GM18508 (cell line): Measurements from ENCODE around the gene ELP4.
"Not testable (repeated sequence)": the region's sequence is repeated elsewhere in the genome, so short reads cannot be mapped to it uniquely, and the experiment has no call there.

Experiments used
- ATAC-seq: cut with Tn5 transposase; IDR thresholded peaks from one replicate; pipeline ENCODE4 v1.9.1; 2021; ENCODE audit warnings: moderate number of reproducible peaks; ENCODE audit not compliant: insufficient read depth, unreplicated experiment

The ELP4 gene

GRCh38 chr11:31641477-31642062, 132.0 kb downstream of the ELP4 start:
- no peak for ATAC-seq

DNA sequence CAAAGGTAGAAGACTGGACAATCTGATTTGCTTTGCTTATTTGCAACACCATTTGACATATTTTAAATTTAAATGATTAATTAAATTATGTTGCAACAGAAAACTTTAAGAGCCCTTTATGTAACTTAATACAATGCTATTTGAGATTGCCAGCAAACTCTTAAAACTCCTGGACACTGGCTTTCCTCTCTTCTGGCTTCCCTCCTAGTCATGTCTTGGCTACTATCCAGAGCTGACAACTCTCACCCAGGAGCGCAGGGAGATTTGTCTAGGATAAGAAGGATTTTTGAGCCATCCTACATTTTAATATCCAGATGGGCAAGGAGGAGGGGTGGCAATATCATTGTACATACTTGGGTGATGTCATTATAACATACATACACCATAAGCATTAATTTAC, 134.3 kb downstream of the ELP4 start:
- no peak for ATAC-seq

DNA sequence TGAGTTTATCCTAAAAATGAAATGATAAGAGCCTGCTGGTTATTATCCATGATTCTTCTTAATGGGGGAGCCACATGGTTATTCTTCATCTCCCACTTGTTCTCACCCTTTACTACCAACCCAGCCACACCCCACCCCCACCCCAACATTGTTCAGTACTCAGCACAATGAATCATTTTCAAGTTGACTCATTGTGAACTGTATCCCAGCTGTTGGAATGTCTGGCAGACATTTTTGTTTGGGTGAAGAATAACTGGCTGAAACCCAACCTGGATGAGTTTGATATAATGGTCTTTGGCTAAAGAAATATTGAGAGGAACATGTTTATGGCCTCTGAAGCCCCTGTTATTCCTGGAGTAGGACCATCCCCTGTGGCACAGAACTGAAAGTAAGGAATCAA, 136.2 kb downstream of the ELP4 start:
- ATAC-seq: no peak

GRCh38 chr11:31646216-31646615, 136.6 kb downstream of the ELP4 start:
- ATAC-seq: no peak

DNA sequence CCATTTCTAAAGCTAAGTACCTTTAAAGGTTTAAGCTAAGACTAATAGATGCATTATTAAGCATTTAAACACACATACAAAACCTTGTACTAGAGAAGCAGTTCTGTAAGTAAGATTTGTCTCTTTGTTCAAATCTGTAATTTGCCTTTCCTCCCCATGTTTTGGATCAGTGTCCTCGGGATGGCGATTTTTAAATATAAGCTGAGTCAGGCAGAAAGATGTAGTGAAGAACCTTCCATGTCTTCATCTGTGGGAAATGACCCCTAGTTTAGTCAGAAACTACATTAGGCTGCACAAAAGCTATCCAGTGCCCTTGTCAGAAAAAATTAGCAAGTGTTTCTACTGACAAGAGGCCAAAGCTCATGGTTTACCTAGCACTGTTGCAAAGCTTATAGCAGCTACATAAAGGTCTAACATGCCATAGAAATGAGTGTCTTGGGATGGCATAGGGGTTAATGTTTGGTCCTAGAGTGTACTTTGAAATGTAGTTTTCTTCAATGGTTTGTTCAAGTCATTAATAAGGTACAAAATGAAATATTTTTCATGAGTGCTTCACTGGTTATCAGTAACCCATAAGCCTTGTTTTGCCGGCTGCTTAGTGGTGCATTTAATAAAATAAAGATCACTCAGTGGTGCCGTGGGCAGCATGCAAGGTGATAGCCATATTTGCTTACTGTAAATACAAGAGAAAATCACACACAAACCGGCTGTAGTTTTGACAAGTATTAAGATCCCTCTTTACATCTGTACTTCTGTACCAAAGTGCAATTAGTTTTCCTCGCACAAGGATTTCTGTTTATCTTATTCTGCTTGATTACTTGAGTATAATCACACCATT, 139.8 kb downstream of the ELP4 start:
- ATAC-seq: no peak

DNA sequence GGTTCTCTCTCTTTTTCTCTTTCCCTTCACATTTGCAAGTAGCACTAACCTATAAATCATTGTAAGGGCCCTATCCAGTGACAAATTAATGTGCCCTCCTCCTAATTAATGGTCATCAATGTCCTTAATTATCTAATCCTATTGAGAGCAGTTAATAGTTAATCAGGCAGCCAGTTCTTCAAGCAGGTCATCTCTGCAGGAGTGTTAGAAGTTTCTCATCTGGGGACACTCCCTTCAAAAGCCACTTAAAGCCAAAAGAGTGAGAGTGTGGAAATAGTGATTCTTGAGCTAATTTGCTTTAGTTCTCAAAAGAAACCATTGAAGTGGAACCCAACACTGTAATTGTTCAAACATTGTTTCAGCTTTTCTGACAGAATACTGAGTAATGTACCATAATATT, 141.6 kb downstream of the ELP4 start:
- ATAC-seq: no peak

- ATAC-seq: no peak
Observed at GRCh38 chr11:31651822-31652221, 142.3 kb downstream of the ELP4 start.

DNA sequence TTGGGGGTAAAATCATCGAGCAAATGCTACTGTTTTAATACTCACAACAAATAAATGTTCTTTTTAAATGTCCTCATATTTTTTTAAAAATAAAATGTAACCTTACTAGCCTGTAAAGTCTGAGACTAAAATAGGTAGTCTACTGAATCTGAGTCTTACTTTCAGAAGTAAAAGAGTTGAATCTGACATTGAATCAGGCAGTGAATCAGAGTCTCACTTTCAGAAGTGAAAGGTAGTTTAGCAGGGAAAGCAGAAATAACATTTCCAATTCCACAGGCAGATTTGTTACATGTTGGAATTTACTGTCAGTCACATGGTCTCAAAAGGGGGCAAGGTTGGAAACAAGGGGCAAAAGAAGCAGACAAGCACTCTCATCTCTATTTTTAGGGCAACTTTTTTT, 143.0 kb downstream of the ELP4 start:
- ATAC-seq: no peak

DNA sequence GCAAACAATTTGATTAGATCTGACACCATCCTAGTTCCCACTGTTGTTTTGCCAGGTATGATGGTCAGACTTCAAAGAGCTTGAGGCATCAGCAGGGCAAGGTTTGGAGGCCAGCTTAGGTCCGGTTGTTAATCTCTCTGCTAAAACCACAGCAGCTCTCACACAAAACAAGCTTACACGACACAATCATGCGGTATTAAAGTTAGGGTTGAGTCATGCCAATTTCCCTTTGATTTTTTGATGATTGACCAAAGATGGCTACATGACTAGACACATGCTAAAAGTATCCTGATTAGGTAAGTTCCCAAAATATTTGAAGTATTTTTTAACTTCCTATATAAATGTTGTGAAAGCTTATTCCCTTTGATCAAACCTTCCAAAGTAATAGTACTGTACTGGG, 145.9 kb downstream of the ELP4 start:
- no peak for ATAC-seq

- no peak for ATAC-seq
Observed at GRCh38 chr11:31656051-31656450, 146.5 kb downstream of the ELP4 start.

GRCh38 chr11:31657091-31657490, 147.5 kb downstream of the ELP4 start:
- no peak for ATAC-seq

DNA sequence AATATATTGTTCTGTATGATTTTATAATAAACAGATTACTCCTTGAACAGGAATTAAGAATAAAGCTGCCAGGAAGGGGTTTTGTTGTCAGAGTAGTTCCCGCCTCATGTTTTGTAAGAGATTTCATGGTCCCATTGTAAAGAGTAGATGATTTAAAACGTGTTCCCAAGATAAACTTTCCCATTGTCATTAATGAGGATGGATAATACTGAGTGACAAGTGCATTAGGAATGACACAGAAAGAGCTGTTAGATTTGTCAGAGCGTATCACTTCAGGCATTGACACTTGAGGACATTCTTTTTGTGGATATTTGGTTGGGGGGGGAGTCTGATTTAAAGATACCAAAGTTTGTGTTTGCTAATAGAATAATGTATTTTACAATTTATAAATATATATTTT, 154.6 kb downstream of the ELP4 start:
- ATAC-seq: no peak

- no peak for ATAC-seq
Observed at GRCh38 chr11:31664954-31665353, 155.4 kb downstream of the ELP4 start.

- ATAC-seq: no peak
Observed at GRCh38 chr11:31671681-31672080, 162.1 kb downstream of the ELP4 start.

- ATAC-seq: not testable (repeated sequence)
Observed at GRCh38 chr11:31673108-31673507, 163.5 kb downstream of the ELP4 start.

- no peak for ATAC-seq
Observed at GRCh38 chr11:31676280-31676982, 166.9 kb downstream of the ELP4 start.

DNA sequence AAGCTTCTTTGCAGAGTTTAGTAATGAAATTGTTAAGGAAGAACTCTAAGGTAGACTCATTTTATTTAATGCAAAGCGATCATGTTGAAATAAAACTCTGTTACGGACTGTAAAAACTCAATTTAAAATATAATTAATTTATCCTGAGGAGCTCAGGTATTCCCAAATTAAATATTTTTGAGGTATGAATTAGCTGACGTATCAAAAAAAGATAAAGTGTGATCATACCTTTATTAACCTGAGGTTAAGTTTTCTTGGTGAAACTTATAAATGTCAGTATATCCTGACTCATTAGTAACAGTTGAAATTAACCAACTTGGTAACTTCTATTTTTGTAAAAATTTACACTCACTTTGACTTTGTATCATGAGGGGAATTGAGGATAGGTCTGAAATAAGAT, 171.2 kb downstream of the ELP4 start:
- no peak for ATAC-seq

- ATAC-seq: no peak
Observed at GRCh38 chr11:31687256-31687655, 177.7 kb downstream of the ELP4 start.

DNA sequence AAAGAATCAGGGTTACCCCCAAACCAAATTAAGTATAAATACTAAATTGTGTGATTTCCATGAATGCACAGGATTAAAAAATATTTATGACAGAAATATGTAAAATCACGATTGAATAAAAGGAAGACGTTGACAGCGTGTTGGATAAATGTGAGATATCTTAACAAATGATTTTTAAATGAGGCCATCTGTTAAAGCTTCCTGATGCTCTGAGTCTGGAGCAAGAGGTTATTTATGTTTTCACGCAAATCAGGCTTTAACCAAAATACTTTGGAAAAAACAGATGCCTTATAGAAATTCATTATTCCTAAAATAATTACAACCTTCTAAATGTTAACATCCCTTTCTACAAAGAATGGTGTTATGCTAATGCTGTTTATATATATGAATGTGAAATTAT, 178.3 kb downstream of the ELP4 start:
- no peak for ATAC-seq

GRCh38 chr11:31689559-31689958, 180.0 kb downstream of the ELP4 start:
- ATAC-seq: no peak

DNA sequence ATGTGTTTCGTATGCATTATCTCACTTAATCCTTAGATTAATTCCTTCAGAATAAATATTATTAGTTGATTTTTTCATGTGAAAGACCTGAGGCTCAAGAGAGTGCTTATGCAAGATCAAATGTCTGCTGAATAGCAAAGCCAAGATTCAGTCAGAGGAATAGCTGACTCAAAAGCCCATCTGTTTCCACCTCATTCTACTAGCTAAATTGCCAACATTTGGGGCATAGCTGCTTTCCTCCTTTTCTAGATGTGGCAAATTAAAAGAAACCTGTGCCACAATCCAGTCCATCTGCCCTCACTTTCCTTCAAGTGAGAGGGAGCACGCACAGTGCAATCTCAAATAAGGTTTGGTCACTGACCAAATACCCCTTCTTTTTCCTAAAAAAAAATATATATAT, 180.5 kb downstream of the ELP4 start:
- no peak for ATAC-seq
